Measurements from ENCODE around the gene VASN. TPM values are rescaled to one million over a fixed set of nuclear protein-coding genes. Genes with fewer than 3 reads are reported as not detected.

VASN gene
- total RNA-seq, 2 experiments from 2014 or later, result not detected

- Histone ChIP-seq H3K9me2 (ENCODE audit: insufficient read depth, low read length) (no peaks in the 10 kb centered on the region), H3K79me2 (ENCODE audit: insufficient read depth, low read depth, low read length) (no peaks in the 10 kb centered on the region), H3K4me1 (ENCODE audit: insufficient read depth, low read length, poor library complexity, severe bottlenecking) (peaks cover 21% of the 10 kb centered on the region), H3K4me2 (ENCODE audit: low read length) (no peak overlapping the region), H3K4me3 (ENCODE audit: low read depth, low read length, poor library complexity, severe bottlenecking) (no peak overlapping the region), H3K27ac (ENCODE audit: low read depth, low read length, poor library complexity, severe bottlenecking) (no peak overlapping the region), H2AFZ (ENCODE audit: low read length) (no peak overlapping the region), H3K9me3 (ENCODE audit: low read length) (no peaks in the 10 kb centered on the region), H4K20me1 (ENCODE audit: insufficient read depth, low read length) (peaks cover 6% of the 10 kb centered on the region; the same call in 1 of the 2 replicates), H3K36me3 (ENCODE audit: insufficient read depth, low read length) (no peaks in the 10 kb centered on the region)
- TF ChIP-seq CTCF (conservative IDR thresholded peaks at IDR 0.05; ENCODE audit: low read length), result no peak
- TF ChIP-seq EZH2phosphoT487 (IDR thresholded peaks at IDR 0.05; ENCODE audit: borderline replicate concordance, low read depth, low read length), result no peak
- ChIA-PET CTCF (ENCODE audit: unreplicated experiment) (no interaction called here), POLR2A (no interaction called here)
- no peak for DNase-seq (ENCODE audit: low spot score)
- intact Hi-C loops (cut with micrococcal nuclease; ENCODE audit: unreplicated experiment), result no loop called here
- no TSS peak for BruUV-seq (replicated peaks)
These were observed 4.7 kb downstream of the VASN start for GRCh38 chr16:4376126-4376892.

- Histone ChIP-seq H3K4me1 (ENCODE audit: insufficient read depth, low read length, poor library complexity, severe bottlenecking) (peaks cover 15% of the 10 kb centered on the region), H3K9me2 (ENCODE audit: insufficient read depth, low read length) (no peaks in the 10 kb centered on the region), H3K27ac (ENCODE audit: low read depth, low read length, poor library complexity, severe bottlenecking) (no peak overlapping the region), H3K36me3 (ENCODE audit: insufficient read depth, low read length) (no peaks in the 10 kb centered on the region), H4K20me1 (ENCODE audit: insufficient read depth, low read length) (peaks cover 6% of the 10 kb centered on the region; the same call in 1 of the 2 replicates), H3K4me2 (ENCODE audit: low read length) (no peak overlapping the region), H3K9me3 (ENCODE audit: low read length) (no peaks in the 10 kb centered on the region), H3K79me2 (ENCODE audit: insufficient read depth, low read depth, low read length) (no peaks in the 10 kb centered on the region), H2AFZ (ENCODE audit: low read length) (no peak overlapping the region), H3K4me3 (ENCODE audit: low read depth, low read length, poor library complexity, severe bottlenecking) (no peak overlapping the region)
- no peak for DNase-seq (ENCODE audit: low spot score)
- POLR2A ChIA-PET, result no interaction called here
- CTCF ChIA-PET (ENCODE audit: unreplicated experiment), result interaction anchor here (0.9 kb wide), 1 partner anchor 28 kb away, joined by 3 read pairs; no protein-coding TSS in a partner anchor
- BruUV-seq (replicated peaks), result no TSS peak
- no peak for TF ChIP-seq CTCF (conservative IDR thresholded peaks at IDR 0.05; ENCODE audit: low read length)
- TF ChIP-seq EZH2phosphoT487 (IDR thresholded peaks at IDR 0.05; ENCODE audit: borderline replicate concordance, low read depth, low read length), result no peak
- intact Hi-C loops (cut with micrococcal nuclease; ENCODE audit: unreplicated experiment), result no loop called here
These were observed 5.4 kb downstream of the VASN start for GRCh38 chr16:4376893-4377572.
